Ovary (tissue), 9 donors: ENCODE results near the gene COL6A2. TPM values are rescaled to one million over a fixed set of nuclear protein-coding genes. Genes with fewer than 3 reads are reported as not detected.
A peak's percentile ranks its signal among the peaks of the same experiment; 100 is the strongest.

Source experiments
- DNase-seq, 5 donors: peaks; one replicate each; pipeline ENCODE4 v3.0.0-alpha.2; 2019 to 2020
- H3K27ac ChIP-seq, 2 donors: fragments of 200-600 bp; one replicate each; pipeline versions ENCODE4 v1.5.1 to v1.8.0; 2019 to 2022
- H3K27me3 ChIP-seq: fragments of 200-600 bp; one replicate; pipeline ENCODE4 v1.8.0; 2022
- H3K36me3 ChIP-seq: fragments of 200-600 bp; sonication (generic); one replicate; pipeline ENCODE4 v1.5.1; 2019
- H3K4me1 ChIP-seq: one replicate; pipeline ENCODE4 v1.8.1; 2013; ENCODE audit warnings: mild to moderate bottlenecking, moderate library complexity; ENCODE audit not compliant: insufficient read depth
- H3K4me3 ChIP-seq: fragments of 200-600 bp; sonication (generic); one replicate; pipeline ENCODE4 v1.5.1; 2017
- H3K9me3 ChIP-seq, 2 donors: fragments of 200-600 bp in 1 of 2; sonication (generic) in 1 of 2; one replicate each; pipeline versions ENCODE4 v1.5.1 to v1.8.1; 2013 to 2019; ENCODE audit warnings: mild to moderate bottlenecking in 1 of 2, moderate library complexity in 1 of 2
- CTCF ChIP-seq, 3 donors: fragments of 450-650 bp in 2 of 3; fragments of 200-600 bp in 1 of 3; IDR thresholded peaks; one replicate each; pipeline versions ENCODE4 v1.5.1 to v1.8.0; 2016 to 2022; ENCODE audit warnings: antibody characterized with exemption in 3 of 3, mild to moderate bottlenecking in 1 of 3
- EP300 ChIP-seq: sonication (generic); formaldehyde crosslinking; IDR thresholded peaks from one replicate; pipeline ENCODE4 v1.6.1; 2017; ENCODE audit warnings: antibody characterized with exemption
- POLR2A ChIP-seq: fragments of 450-650 bp; IDR thresholded peaks from one replicate; pipeline ENCODE4 v1.6.1; 2017; ENCODE audit warnings: antibody characterized with exemption, mild to moderate bottlenecking, moderate library complexity
- WGBS, 3 donors: extraction: QIAGEN DNeasy Blood & Tissue Kit in 1 of 3; methylation state at CpG; one replicate each; pipeline versions ENCODE4 v1.1.5 to v1.1.7; 2013 to 2017; 5-methylcytosine and 5-hydroxymethylcytosine counted together
- intact Hi-C, 4 donors: fragments of 100-400 bp; cut with DNase I; formaldehyde crosslinking; loops; one replicate each; pipeline versions ENCODE4 v1.11.0 to v1.15.1; 2022 to 2023
- polyA plus RNA-seq, 2 donors: library from polyadenylated mRNA; stranded (reverse); fragments of 200-250 nt in 1 of 2; fragments of 350-450 nt in 1 of 2; fragmentation: Illumina TruSeq in 1 of 2; extraction: RNeasy Lipid Tissue Mini Kit (QIAGEN cat#74804) in 1 of 2; gene quantifications; one replicate each; pipeline ENCODE4 v1.2.3, GENCODE V29; 2013 to 2014
- total RNA-seq, 7 donors: library from RNA; depleted of rRNA in 2 of 7; stranded (reverse); fragments of >200 nt in 2 of 7; fragmentation: NEBNext Ultra II Directional in 3 of 7; extraction: Animal tissue kit (Norgen Biotek cat#: 25700) in 3 of 7; gene quantifications; one replicate each; pipeline versions ENCODE4 v1.1.0 to v1.2.4, GENCODE V29; 2016 to 2023
- donor health status: DM: no; HTN: no; CAD: no; lungs with moderate emphysema.
- donor health status: DM: no; HTN: no; CAD: no.
- donor health status: Bipolar disorder and iron deficiency.
- donor health status: DM: yes; HTN: yes; CAD: no.
- donor health status: DM: no; HTN: no; CAD: no.
- donor health status: DM: yes; HTN: yes; CAD: no.

The COL6A2 gene
- total and polyA plus RNA-seq, 9 donors = 50.9 to 1,092 (median 818) TPM

- no peaks in the 10 kb centered on the region for H3K27me3 ChIP-seq
- WGBS, 3 donors = 80 to 86% (median 85%) methylated on average over 31 of the region's 31 CpGs
- H3K4me1 ChIP-seq = peaks cover 40% of the 10 kb centered on the region
- H3K36me3 ChIP-seq = no peaks in the 10 kb centered on the region
- no peak for TF ChIP-seq EP300
- TF ChIP-seq CTCF (IDR thresholded peaks at IDR 0.05) = no peak
- no peak for TF ChIP-seq POLR2A
- H3K27ac ChIP-seq = no peak overlapping the region
- H3K4me3 ChIP-seq = no peak overlapping the region
- DNase-seq = peak in 3 of 5 donors; percentile 24 to 42 (median 28)
- intact Hi-C loops = loop anchor here in 1 of 4 donors (10.0 kb wide), 1 partner anchor 78 kb away; no protein-coding TSS in a partner anchor
- no peaks in the 10 kb centered on the region for H3K9me3 ChIP-seq
Measured at GRCh38 chr21:46052703-46053651, 44.9 kb upstream of the COL6A2 start.

- peak in 3 of 5 donors; percentile 37 to 44 (median 43) for DNase-seq
- Histone ChIP-seq H3K36me3 (no peaks in the 10 kb centered on the region), H3K9me3 (no peaks in the 10 kb centered on the region), H3K4me3 (no peak overlapping the region), H3K27ac (peak overlapping the region in 1 of 2 donors; percentile 35), H3K4me1 (peaks cover 37% of the 10 kb centered on the region), H3K27me3 (no peaks in the 10 kb centered on the region)
- 77 to 82% (median 82%) methylated on average over 10 of the region's 10 CpGs for WGBS, 3 donors
- intact Hi-C loops = loop anchor here in 1 of 4 donors (10.0 kb wide), 1 partner anchor 79 kb away; no protein-coding TSS in a partner anchor
- TF ChIP-seq POLR2A = no peak
- TF ChIP-seq CTCF (IDR thresholded peaks at IDR 0.05) = no peak
- no peak for TF ChIP-seq EP300
Measured at GRCh38 chr21:46054031-46054430, 43.9 kb upstream of the COL6A2 start.

- TF ChIP-seq CTCF (IDR thresholded peaks at IDR 0.05) = no peak
- TF ChIP-seq POLR2A = no peak
- TF ChIP-seq EP300 = no peak
- peaks cover 36% of the 10 kb centered on the region for H3K4me1 ChIP-seq
- intact Hi-C loops = loop anchor here in 1 of 4 donors (10.0 kb wide), 1 partner anchor 80 kb away; no protein-coding TSS in a partner anchor
- WGBS, 3 donors = 11 to 27% (median 16%) methylated on average over 12 of the region's 12 CpGs
- peak; percentile 65 to 86 (median 72) for DNase-seq
- no peaks in the 10 kb centered on the region for H3K9me3 ChIP-seq
- H3K27ac ChIP-seq = peak overlapping the region in 1 of 2 donors; percentile 35
- no peaks in the 10 kb centered on the region for H3K27me3 ChIP-seq
- H3K36me3 ChIP-seq = no peaks in the 10 kb centered on the region
- no peak overlapping the region for H3K4me3 ChIP-seq
Measured at GRCh38 chr21:46054451-46054881, 43.4 kb upstream of the COL6A2 start.

- peak overlapping the region; percentile 92 to 98 for H3K27ac ChIP-seq
- H3K36me3 ChIP-seq = no peaks in the 10 kb centered on the region
- H3K9me3 ChIP-seq = no peaks in the 10 kb centered on the region
- no peak for TF ChIP-seq POLR2A
- WGBS, 3 donors = 41 to 55% (median 50%) methylated on average over 17 to 23 of the region's 23 CpGs
- intact Hi-C loops = loop anchor here in 2 of 4 donors (5.0 to 10.0 kb wide), 2 partner anchors 41 to 81 kb away; partner anchors contain the start of gene COL6A2 (in 2 of the 2)
- H3K4me1 ChIP-seq = peaks cover 27% of the 10 kb centered on the region
- DNase-seq = peak; percentile 61 to 82 (median 71)
- H3K27me3 ChIP-seq = no peaks in the 10 kb centered on the region
- H3K4me3 ChIP-seq = no peak overlapping the region
Measured at GRCh38 chr21:46055863-46056281, 42.0 kb upstream of the COL6A2 start.
